ENCODE measurements around the gene KIF4B.

Gene KIF4B

GRCh38 chr5:155064580-155064979 lies 51.0 kb downstream of the KIF4B start:
- Histone ChIP-seq H3K9me3 (ENCODE audit: low read length) (no peaks in the 10 kb centered on the region), H3K9ac (ENCODE audit: low read length) (no peak overlapping the region), H3K4me1 (ENCODE audit: insufficient read depth, low read length) (no peaks in the 10 kb centered on the region)

GRCh38 chr5:155066886-155067595 lies 53.5 kb downstream of the KIF4B start:
- H3K4me1 ChIP-seq (ENCODE audit: insufficient read depth, low read length) = no peaks in the 10 kb centered on the region
- H3K4me3 ChIP-seq (ENCODE audit: low read depth in 1 of 2, low read length in 2 of 2) = no peak overlapping the region
- no peaks in the 10 kb centered on the region for H3K9me3 ChIP-seq (ENCODE audit: low read length)
- H3K27me3 ChIP-seq (ENCODE audit: control insufficient read depth in 1 of 2, insufficient read depth in 2 of 2, low read length in 2 of 2) = no peaks in the 10 kb centered on the region
- no peaks in the 10 kb centered on the region for H3K36me3 ChIP-seq (ENCODE audit: insufficient read depth, low read length)
- no peak overlapping the region for H3K9ac ChIP-seq (ENCODE audit: low read length)
- H3K27ac ChIP-seq (ENCODE audit: low read depth, low read length) = no peak overlapping the region

More at GRCh38 chr5:155064580-155064979, 51.0 kb downstream of the KIF4B start:
- H3K27ac ChIP-seq (ENCODE audit: low read depth, low read length) = no peak overlapping the region
- H3K36me3 ChIP-seq (ENCODE audit: insufficient read depth, low read length) = no peaks in the 10 kb centered on the region
- H3K27me3 ChIP-seq (ENCODE audit: control insufficient read depth in 1 of 2, insufficient read depth in 2 of 2, low read length in 2 of 2) = no peaks in the 10 kb centered on the region
- no peak overlapping the region for H3K4me3 ChIP-seq (ENCODE audit: low read depth in 1 of 2, low read length in 2 of 2)

Data from muscle layer of colon (tissue), 2 donors.